ENCODE data around the gene GAB4.

- TF ChIP-seq POLR2AphosphoS5 (IDR thresholded peaks at IDR 0.05; ENCODE audit: low read depth, low read length) (no peak), POLR2A (IDR thresholded peaks at IDR 0.05; ENCODE audit: low read depth, low read length) (no peak)
These were observed 92.3 kb downstream of the GAB4 start for GRCh38 chr22:16915701-16916100.

All from GM12892 (cell line).